GM18907 (cell line): ENCODE results near the gene FMNL1.

Experiments used
- ATAC-seq: cut with Tn5 transposase; IDR thresholded peaks from one replicate; pipeline ENCODE4 v1.9.1; 2021; ENCODE audit warnings: mild to moderate bottlenecking, moderate library complexity; ENCODE audit not compliant: unreplicated experiment

FMNL1 gene

GRCh38 chr17:45277216-45277849 lies 55.6 kb downstream of the FMNL1 start:
- no peak for ATAC-seq

DNA sequence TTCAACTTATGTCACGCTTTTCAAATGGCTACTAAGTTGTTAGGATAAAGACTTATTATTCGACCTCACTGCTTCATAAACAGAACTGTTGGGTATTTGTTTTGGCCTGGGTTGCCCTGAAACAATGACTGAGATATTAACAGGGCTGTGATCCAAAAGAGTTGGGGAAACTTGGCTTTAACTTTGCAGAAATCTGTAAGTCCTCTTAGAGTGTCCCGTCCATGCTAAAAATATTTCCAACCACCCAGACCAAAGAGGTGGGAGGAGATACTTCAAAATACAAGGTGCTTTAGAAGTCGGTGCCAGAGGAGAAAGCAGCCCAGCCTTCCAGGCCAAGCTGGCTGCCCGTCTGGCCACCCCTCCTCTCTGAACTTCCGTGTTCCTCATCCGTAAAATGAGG lies 56.3 kb downstream of the FMNL1 start:
- ATAC-seq, result no peak

- no peak for ATAC-seq
Observed at GRCh38 chr17:45279898-45280297, 58.2 kb downstream of the FMNL1 start.

- no peak for ATAC-seq
Observed at GRCh38 chr17:45282683-45283644, 61.3 kb downstream of the FMNL1 start.

DNA sequence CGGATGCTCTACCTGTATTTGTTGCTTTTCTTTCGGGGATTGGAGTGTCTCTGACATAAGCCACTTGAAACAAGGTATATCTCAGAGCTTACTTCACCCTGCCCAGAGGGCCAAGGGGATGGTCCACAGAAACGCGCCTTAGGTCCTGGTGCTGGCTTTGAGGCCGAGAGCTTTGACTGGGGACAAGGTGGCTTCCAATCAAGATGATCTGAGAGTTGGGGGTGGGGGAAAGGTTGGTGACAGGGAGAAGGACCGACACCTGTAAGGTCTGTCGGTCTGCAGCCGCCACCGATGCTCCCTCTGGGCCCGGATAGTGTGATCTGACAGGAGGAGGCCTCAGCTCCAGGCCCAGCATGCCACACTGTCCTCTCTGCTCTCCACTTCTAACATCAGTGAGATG lies 62.0 kb downstream of the FMNL1 start:
- ATAC-seq, result no peak

DNA sequence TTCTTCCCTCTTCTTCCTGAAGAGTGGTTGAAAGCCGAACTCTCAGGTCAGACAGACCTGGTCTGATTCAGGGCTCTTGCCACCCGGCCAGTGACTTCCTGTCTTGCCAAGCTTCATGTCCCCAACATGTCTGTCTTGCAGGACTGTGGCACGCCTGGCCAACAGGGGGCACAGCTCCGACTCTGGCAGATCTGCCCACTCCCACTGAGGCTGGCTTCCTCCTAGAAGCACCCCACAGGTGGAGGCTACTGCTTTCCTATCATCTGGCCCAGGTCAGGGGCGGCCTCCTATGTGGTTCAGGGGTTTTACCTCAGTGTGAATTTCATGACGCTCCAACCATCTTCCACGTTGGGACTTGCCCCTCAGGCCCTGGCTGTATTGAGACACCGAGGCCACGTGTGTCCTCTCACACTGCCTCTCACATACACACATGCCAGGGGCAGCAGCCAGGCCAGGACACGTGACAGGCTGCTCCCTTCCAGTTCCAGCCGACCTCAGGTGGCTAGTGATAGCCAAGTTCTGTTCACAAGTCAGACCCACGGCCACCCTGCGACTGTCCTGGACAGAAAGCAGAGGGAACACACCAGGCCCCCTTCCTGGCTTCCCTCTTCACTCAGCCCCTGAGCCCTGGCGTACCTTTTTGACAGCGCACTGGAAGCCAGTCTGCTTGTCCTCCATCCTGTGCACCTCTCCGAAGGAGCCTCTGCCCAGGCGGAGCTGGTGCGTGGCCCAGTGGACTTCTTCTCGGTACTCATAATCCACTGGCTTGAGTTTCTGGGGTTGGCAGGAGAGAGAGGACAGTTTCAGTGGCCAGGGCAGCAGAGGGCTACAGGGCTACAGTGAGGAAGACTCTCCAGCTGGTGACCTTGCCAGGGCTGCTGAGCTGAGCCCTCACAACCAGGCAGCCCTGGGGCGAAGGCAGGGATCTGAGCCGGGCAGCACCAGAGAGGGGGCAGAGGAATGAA lies 62.8 kb downstream of the FMNL1 start:
- no peak for ATAC-seq

GRCh38 chr17:45286286-45286685 lies 64.6 kb downstream of the FMNL1 start:
- no peak for ATAC-seq

DNA sequence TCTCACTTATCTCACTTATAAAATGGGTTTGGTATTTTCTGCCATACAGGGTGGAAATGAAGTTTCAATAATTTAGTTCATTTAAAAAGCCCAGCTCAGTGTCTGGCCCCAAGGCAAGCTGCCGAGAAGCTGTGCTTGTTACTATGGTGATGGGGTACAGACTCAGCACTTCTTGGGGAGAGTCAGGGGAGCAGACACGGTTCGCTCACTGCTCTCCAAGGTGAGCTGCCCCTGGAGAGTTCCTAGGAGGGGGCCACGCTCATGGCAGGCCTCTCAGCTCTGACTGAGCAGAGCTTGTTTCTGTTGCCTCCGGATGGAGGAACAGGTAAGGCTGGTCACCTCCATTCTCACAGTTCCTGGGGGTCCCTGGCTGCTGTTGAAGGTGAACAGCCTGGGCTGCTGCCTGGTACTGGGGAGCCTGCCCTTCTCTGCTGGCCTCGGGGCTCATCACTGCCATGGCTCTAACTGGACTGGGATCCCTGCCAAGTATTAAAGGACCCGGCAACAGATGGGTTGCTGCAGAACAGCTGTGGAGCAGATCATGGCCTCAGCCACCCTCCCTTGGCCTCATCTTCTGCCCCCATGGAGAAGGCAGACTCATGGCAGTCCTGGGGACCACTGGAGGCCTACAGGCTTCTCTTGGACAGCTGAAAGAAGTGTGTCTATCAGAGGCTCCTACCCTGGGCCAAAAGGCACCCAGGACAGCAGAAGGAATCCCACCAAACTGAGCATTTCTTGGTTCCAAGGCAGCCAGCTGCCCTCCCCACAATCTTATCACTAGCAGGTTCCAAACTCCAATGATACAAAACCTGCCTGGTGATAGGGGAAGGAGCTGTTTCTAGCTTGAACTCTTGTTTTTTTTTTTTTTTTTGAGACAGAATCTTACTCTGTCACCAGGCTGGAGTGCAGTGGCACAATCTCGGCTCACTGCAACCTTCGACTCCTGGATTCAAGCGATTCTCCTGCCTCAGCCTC lies 66.1 kb downstream of the FMNL1 start:
- no peak for ATAC-seq

DNA sequence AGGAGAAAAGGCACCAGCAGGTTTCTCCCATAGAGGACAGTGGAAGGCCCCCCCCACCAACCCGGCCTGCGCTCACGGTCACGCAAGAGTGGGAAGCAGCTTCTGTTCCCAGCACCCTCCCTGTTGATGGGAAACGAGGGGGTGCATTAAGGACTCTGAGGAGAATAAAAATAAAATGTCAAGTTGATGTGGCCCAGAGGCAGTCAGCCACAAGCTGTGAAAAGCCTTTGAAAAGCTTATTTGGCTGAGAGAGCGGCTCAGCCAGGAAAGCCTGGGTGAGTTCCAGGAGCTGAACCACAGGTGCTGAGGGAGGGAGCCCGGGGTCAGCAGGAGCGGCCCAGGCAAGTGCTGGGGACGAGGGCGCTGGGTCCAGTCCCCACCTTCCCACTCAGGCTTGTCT lies 67.1 kb downstream of the FMNL1 start:
- no peak for ATAC-seq

- no peak for ATAC-seq
Observed at GRCh38 chr17:45289301-45290268, 67.9 kb downstream of the FMNL1 start.

DNA sequence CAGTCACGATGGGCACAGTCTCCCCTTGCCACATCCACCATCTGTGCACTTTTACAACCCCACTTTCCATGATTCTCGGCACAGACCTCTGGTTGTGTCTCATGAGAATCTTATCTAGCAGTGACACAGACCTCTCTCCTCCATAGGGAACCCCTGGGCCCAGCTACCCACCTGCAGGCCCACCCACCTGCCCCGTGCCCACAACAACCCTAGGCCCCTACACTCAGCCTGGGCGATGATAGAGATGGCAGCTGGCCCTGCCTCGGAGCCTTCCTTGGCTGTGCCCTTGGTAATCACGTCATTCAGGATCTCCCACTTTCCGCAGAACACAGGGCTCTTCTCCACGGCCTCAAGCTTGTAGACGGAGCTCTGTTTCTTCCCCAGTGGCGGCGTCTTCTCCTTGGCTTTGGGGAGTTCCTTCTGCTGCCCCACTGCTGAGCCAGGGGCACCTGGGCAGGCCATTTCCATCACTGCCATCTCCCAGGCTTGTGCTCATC lies 68.6 kb downstream of the FMNL1 start:
- no peak for ATAC-seq

- no peak for ATAC-seq
Observed at GRCh38 chr17:45291171-45291805, 69.6 kb downstream of the FMNL1 start.

DNA sequence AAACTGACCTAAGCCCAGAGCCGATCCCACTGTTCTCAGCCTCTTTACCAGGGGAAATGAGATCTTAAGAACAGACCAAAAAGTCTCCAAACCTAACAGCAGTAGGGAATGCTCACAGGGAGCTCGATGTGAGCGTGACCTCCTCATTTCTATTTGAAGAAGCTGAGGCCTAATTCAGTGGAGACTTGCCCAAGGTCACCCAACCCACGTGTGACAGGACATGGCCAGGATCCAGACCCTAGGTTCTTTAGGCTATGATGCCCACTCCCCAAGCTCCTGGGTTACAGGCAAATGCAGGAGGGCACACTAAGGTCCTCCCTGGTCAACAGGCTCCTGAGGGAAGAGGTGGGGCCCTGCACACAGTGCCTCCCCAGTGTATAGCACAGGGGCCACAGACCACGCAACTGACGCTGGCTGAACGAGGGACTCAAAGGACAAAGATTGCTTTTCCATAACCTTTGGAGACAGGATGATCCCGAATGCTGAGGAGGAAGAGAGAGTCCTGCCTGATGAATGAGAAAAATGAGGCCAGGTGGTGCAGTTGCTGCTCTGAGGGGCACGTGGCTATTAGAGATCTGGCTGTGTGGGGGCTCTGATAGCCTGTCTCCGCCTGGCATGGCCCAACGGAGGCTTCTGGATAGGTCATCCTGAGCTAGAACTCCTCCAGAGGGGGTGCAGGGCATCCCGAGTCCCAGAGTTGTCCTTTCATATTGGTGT lies 71.2 kb downstream of the FMNL1 start:
- ATAC-seq, result no peak

- ATAC-seq, result no peak
Observed at GRCh38 chr17:45293413-45294211, 71.9 kb downstream of the FMNL1 start.

GRCh38 chr17:45294506-45294905 lies 72.8 kb downstream of the FMNL1 start:
- ATAC-seq, result no peak

- no peak for ATAC-seq
Observed at GRCh38 chr17:45296003-45296832, 74.5 kb downstream of the FMNL1 start.
